SK-N-MC (cell line): ENCODE results near the gene COQ10B.

ENCODE experiments used
- EZH2 ChIP-seq: fragments of 200-600 bp; sonication (generic); IDR thresholded peaks from one replicate; pipeline ENCODE4 v1.6.1; 2017; ENCODE audit warnings: antibody characterized with exemption
- POLR2AphosphoS5 ChIP-seq: IDR thresholded peaks from 2 replicates; pipeline ENCODE4 v1.6.1; 2012; ENCODE audit warnings: mild to moderate bottlenecking, low read depth, low read length, borderline replicate concordance

DNA sequence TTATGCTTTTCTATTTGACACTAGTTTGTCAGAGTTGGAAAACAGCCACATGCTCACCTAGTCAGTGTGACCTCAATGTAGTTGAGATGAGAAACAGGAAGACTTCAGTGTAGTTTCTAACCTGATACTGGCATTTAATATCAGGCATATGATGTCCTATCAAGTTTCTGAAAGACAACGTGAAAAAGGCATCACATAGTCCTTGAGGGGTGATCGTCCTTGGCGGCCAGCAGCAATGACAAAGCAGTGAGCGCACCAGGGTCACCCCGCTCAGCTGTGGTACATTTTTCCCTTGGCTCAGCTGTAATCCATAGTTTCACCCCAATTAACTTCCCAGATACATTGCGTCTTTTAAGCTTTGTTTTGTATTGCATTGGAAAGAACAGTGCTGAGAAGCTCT lies 51.2 kb downstream of the COQ10B start:
- TF ChIP-seq EZH2 (no peak), POLR2AphosphoS5 (peak; percentile 48)
